B cell (primary cell): ENCODE results near the gene ERBB2. TPM values are rescaled to one million over a fixed set of nuclear protein-coding genes. Genes with fewer than 3 reads are reported as not detected.

Experiments used
- ATAC-seq: fragments of 200-7000 bp; cut with Tn5 transposase; one replicate; pipeline ENCODE4 v1.10.0; 2021; ENCODE audit warnings: low read depth, mild to moderate bottlenecking, moderate number of reproducible peaks, moderate library complexity
- CTCF ChIA-PET: fragments of 350-600 bp; sonication (Branson Sonifier 250); formaldehyde crosslinking; loops from one replicate; lab custom pipeline; 2021; ENCODE audit warnings: antibody characterized with exemption, inconsistent platforms; lab: Charles Lee
- POLR2A ChIA-PET: fragments of 350-600 bp; sonication (Branson Sonifier 250); formaldehyde crosslinking; loops from one replicate; lab custom pipeline; 2021; ENCODE audit warnings: antibody characterized with exemption; lab: Charles Lee
- DNase-seq: peaks from one replicate; pipeline ENCODE4 v3.0.0; 2013
- H2AFZ ChIP-seq: 2 replicates; pipeline ENCODE4 v1.6.1; 2012; ENCODE audit warnings: mild to moderate bottlenecking, low read depth, low read length; ENCODE audit not compliant: insufficient read depth, poor library complexity, severe bottlenecking
- H3K27ac ChIP-seq, 2 donors: 1 replicate in 1 of 2; 2 replicates in 1 of 2; pipeline ENCODE4 v1.5.1; 2012 to 2013; ENCODE audit warnings: low read length in 2 of 2, mild to moderate bottlenecking in 2 of 2, moderate library complexity in 1 of 2
- H3K27me3 ChIP-seq, 4 experiments: fragments of 200-600 bp in 1 of 4; sonication (generic) in 1 of 4; replicated peaks in 1 of 4; 1 replicate in 2 of 4; 2 replicates in 2 of 4; pipeline versions ENCODE4 v1.6.1 to v1.7.0; 2013 to 2016; ENCODE audit warnings: low read length in 3 of 4, mild to moderate bottlenecking in 2 of 4, mixed read lengths in 1 of 4, moderate library complexity in 1 of 4; ENCODE audit not compliant: insufficient read depth in 4 of 4, control insufficient read depth in 3 of 4; ENCODE audit errors: control extremely low read depth in 1 of 4
- H3K36me3 ChIP-seq, 2 experiments: replicated peaks in 1 of 2; 1 replicate in 1 of 2; 2 replicates in 1 of 2; pipeline versions ENCODE4 v1.6.1 to v1.7.1; 2013; ENCODE audit warnings: low read length in 1 of 2; ENCODE audit not compliant: insufficient read depth in 2 of 2, control insufficient read depth in 1 of 2; ENCODE audit errors: control extremely low read depth in 1 of 2, extremely low read depth in 1 of 2
- H3K4me1 ChIP-seq, 2 donors: fragments of 200-600 bp in 1 of 2; sonication (generic) in 1 of 2; 1 replicate in 1 of 2; 2 replicates in 1 of 2; pipeline versions ENCODE4 v1.5.1 to v1.6.1; 2013 to 2017; ENCODE audit warnings: low read length in 2 of 2; ENCODE audit not compliant: control insufficient read depth in 2 of 2, insufficient read depth in 2 of 2
- H3K4me2 ChIP-seq: replicated peaks from 2 replicates; pipeline ENCODE3; 2012; ENCODE audit warnings: mild to moderate bottlenecking, low read depth, low read length; ENCODE audit not compliant: poor library complexity, severe bottlenecking
- H3K4me3 ChIP-seq, 5 experiments: fragments of 200-600 bp in 1 of 5; sonication (generic) in 1 of 5; 1 replicate in 3 of 5; 2 replicates in 2 of 5; pipeline versions ENCODE4 v1.5.1 to v1.7.0; 2011 to 2016; ENCODE audit warnings: low read length in 4 of 5, mild to moderate bottlenecking in 4 of 5, low read depth in 2 of 5, control low read depth in 1 of 5, moderate library complexity in 1 of 5; ENCODE audit not compliant: insufficient read depth in 1 of 5; ENCODE audit errors: control extremely low read depth in 1 of 5, extremely low read depth in 1 of 5
- H3K79me2 ChIP-seq: fragments of 200-600 bp; sonication (generic); one replicate; pipeline ENCODE4 v1.6.0; 2016; ENCODE audit warnings: low read length; ENCODE audit not compliant: control insufficient read depth, insufficient read depth
- H3K9ac ChIP-seq: fragments of 200-600 bp; sonication (generic); 2 replicates; pipeline ENCODE4 v1.6.1; 2017; ENCODE audit warnings: mild to moderate bottlenecking, low read length, moderate library complexity
- H3K9me3 ChIP-seq, 3 donors: one replicate each; pipeline versions ENCODE4 v1.6.1 to v1.7.1; 2013; ENCODE audit warnings: low read length in 2 of 3; ENCODE audit not compliant: control insufficient read depth in 2 of 3, insufficient read depth in 1 of 3; ENCODE audit errors: control extremely low read depth in 1 of 3
- H4K20me1 ChIP-seq: 2 replicates; pipeline ENCODE4 v1.6.0; 2012; ENCODE audit warnings: mild to moderate bottlenecking, low read length; ENCODE audit not compliant: insufficient read depth, control insufficient read depth, poor library complexity, severe bottlenecking
- H3K27ac Mint-ChIP-seq: one replicate; pipeline ENCODE4 v1.8.0; 2021; ENCODE audit warnings: mixed read lengths
- H3K27me3 Mint-ChIP-seq: one replicate; pipeline ENCODE4 v1.8.0; 2021; ENCODE audit warnings: mixed read lengths
- H3K4me1 Mint-ChIP-seq: one replicate; pipeline ENCODE4 v1.8.0; 2021; ENCODE audit warnings: mixed read lengths
- H3K4me3 Mint-ChIP-seq: one replicate; pipeline ENCODE4 v1.8.0; 2021; ENCODE audit warnings: mixed read lengths
- H3K9me3 Mint-ChIP-seq: one replicate; pipeline ENCODE4 v1.8.0; 2022; ENCODE audit warnings: mixed read lengths; ENCODE audit not compliant: insufficient read depth
- CTCF ChIP-seq: fragments of 200-600 bp; IDR thresholded peaks from one replicate; pipeline ENCODE4 v1.8.0; 2022; ENCODE audit warnings: antibody characterized with exemption, mild to moderate bottlenecking
- EZH2 ChIP-seq: IDR thresholded peaks from 2 replicates; pipeline ENCODE4 v1.6.1; 2012; ENCODE audit warnings: borderline replicate concordance, low read depth, mild to moderate bottlenecking, moderate library complexity, low read length; ENCODE audit not compliant: insufficient read depth, poor library complexity, severe bottlenecking
- WGBS: methylation state at CpG from one replicate; pipeline ENCODE4 v1.1.5; 2013; ENCODE audit warnings: missing lambda C conversion rate; ENCODE audit not compliant: insufficient coverage; 5-methylcytosine and 5-hydroxymethylcytosine counted together
- intact Hi-C: fragments of 100-400 bp; cut with micrococcal nuclease; formaldehyde crosslinking; loops from one replicate; pipeline ENCODE4 v1.10.0; 2022
- polyA plus RNA-seq: library from polyadenylated mRNA; depleted of rRNA; stranded (reverse); fragments of >200 nt; gene quantifications from 2 replicates; pipeline ENCODE4 v1.2.3, GENCODE V29; 2012
- total RNA-seq, 2 donors: library from RNA; stranded (reverse); fragments of 120-200 nt in 1 of 2; gene quantifications; 1 replicate in 1 of 2; 2 replicates in 1 of 2; pipeline versions ENCODE4 v1.2.3 to v1.2.4, GENCODE V29; 2013 to 2022

Gene ERBB2
- total and polyA plus RNA-seq, 2 donors (not counting 1 experiment from before 2014, with no cell fraction given): 3.2 to 8.4 TPM

- Histone ChIP-seq H3K9me3 (no peaks in the 10 kb centered on the region), H3K4me2 (peak overlapping the region; percentile 99), H3K36me3 (peaks cover 0 to 27% of the 10 kb centered on the region in 2 experiments), H3K27me3 (no peaks in the 10 kb centered on the region), H3K9ac (peak overlapping the region; percentile 95), H3K79me2 (peaks cover 36% of the 10 kb centered on the region), H3K4me1 (peaks cover 11 to 17% of the 10 kb centered on the region in 2 donors), H2AFZ (peak overlapping the region; percentile 95), H4K20me1 (peaks cover 26% of the 10 kb centered on the region), H3K4me3 (peak overlapping the region; percentile 50 to 100 (median 78)), H3K27ac (peak overlapping the region in 1 of 2 donors; percentile 82)
- TF ChIP-seq CTCF: no peak
- no peak for TF ChIP-seq EZH2
- no peak for DNase-seq
- Mint-ChIP-seq H3K27me3 (no peaks in the 10 kb centered on the region), H3K9me3 (no peaks in the 10 kb centered on the region), H3K4me3 (peak overlapping the region; percentile 93), H3K4me1 (peaks cover 28% of the 10 kb centered on the region), H3K27ac (peak overlapping the region; percentile 94)
- ChIA-PET CTCF (interaction anchor here (0.6 to 5.2 kb wide), 27 partner anchors 13 to 382 kb away, joined by 3 to 51 read pairs (median 5); partner anchors contain the start of genes GSDMB, IKZF3 and PNMT), POLR2A (interaction anchor here (0.5 to 2.3 kb wide), 11 partner anchors 23 to 530 kb away, joined by 3 to 15 read pairs (median 7); partner anchors contain the start of gene RPL19)
- ATAC-seq: no peak
- intact Hi-C loops: no loop called here
- 100% methylated on average over 1 of the region's 6 CpGs for WGBS
Observed at GRCh38 chr17:39729280-39729851, 29.5 kb downstream of the ERBB2 start.
